DMS79 (cell line): ENCODE data around the gene VPS11.

Source experiments
- DNase-seq: peaks from one replicate; lab custom pipeline; 2025; lab: John Stamatoyannopoulos, UW

Gene VPS11

GRCh38 chr11:119121008-119121810 lies 53.6 kb downstream of the VPS11 start, which contains the start of gene HINFP:
Gene HINFP, plus strand, starts transcription at chr11:119121580. Its CDS starts 5,365 bp downstream, at chr11:119126945.
- peak; percentile 100 for DNase-seq

GRCh38 chr11:119121811-119122124 lies 54.1 kb downstream of the VPS11 start:
- DNase-seq, result no peak

GRCh38 chr11:119125821-119126220 lies 58.2 kb downstream of the VPS11 start:
- no peak for DNase-seq

- no peak for DNase-seq
Observed at GRCh38 chr11:119126675-119127268, 59.2 kb downstream of the VPS11 start.

GRCh38 chr11:119130662-119131061 lies 63.0 kb downstream of the VPS11 start:
- no peak for DNase-seq
